ENCODE measurements around the gene CCDC54.
"Not testable (repeated sequence)": the region's sequence is repeated elsewhere in the genome, so short reads cannot be mapped to it uniquely, and the experiment has no call there.

CCDC54 gene

GRCh38 chr3:107377151-107377550, at the start of gene CCDC54:
Gene CCDC54, plus strand, starts transcription at chr3:107377439. Its CDS starts 149 bp downstream, at chr3:107377588.
- no peak for DNase-seq

GRCh38 chr3:107328069-107328468, 49.2 kb upstream of the CCDC54 start:
- DNase-seq: no peak

- DNase-seq: no peak
Observed at GRCh38 chr3:107329088-107329487, 48.2 kb upstream of the CCDC54 start.

GRCh38 chr3:107339690-107340089, 37.5 kb upstream of the CCDC54 start:
- not testable (repeated sequence) for DNase-seq

GRCh38 chr3:107344722-107345121, 32.5 kb upstream of the CCDC54 start:
- DNase-seq: no peak

GRCh38 chr3:107345822-107346405, 31.3 kb upstream of the CCDC54 start:
- DNase-seq: no peak

GRCh38 chr3:107346564-107346963, 30.7 kb upstream of the CCDC54 start:
- DNase-seq: no peak

GRCh38 chr3:107347751-107348150, 29.5 kb upstream of the CCDC54 start:
- no peak for DNase-seq

GRCh38 chr3:107356706-107357105, 20.5 kb upstream of the CCDC54 start:
- DNase-seq: no peak

GRCh38 chr3:107361633-107362032, 15.6 kb upstream of the CCDC54 start:
- DNase-seq: no peak

GRCh38 chr3:107365051-107365450, 12.2 kb upstream of the CCDC54 start:
- no peak for DNase-seq

- DNase-seq: no peak
Observed at GRCh38 chr3:107366766-107367165, 10.5 kb upstream of the CCDC54 start.

GRCh38 chr3:107367353-107367752, 9.9 kb upstream of the CCDC54 start:
- DNase-seq: no peak

- no peak for DNase-seq
Observed at GRCh38 chr3:107368654-107369398, 8.4 kb upstream of the CCDC54 start.

GRCh38 chr3:107369791-107370190, 7.4 kb upstream of the CCDC54 start:
- DNase-seq: no peak

- DNase-seq: no peak
Observed at GRCh38 chr3:107370907-107371306, 6.3 kb upstream of the CCDC54 start.

- DNase-seq: no peak
Observed at GRCh38 chr3:107372506-107372905, 4.7 kb upstream of the CCDC54 start.

- DNase-seq: no peak
Observed at GRCh38 chr3:107373896-107374295, 3.3 kb upstream of the CCDC54 start.

GRCh38 chr3:107375682-107376081, 1.6 kb upstream of the CCDC54 start:
- no peak for DNase-seq

- no peak for DNase-seq
Observed at GRCh38 chr3:107382631-107383030, 5.4 kb downstream of the CCDC54 start.

- DNase-seq: no peak
Observed at GRCh38 chr3:107384428-107384827, 7.2 kb downstream of the CCDC54 start.

- DNase-seq: no peak
Observed at GRCh38 chr3:107384907-107385306, 7.7 kb downstream of the CCDC54 start.

- DNase-seq: no peak
Observed at GRCh38 chr3:107387555-107387954, 10.3 kb downstream of the CCDC54 start.

GRCh38 chr3:107392549-107393165, 15.4 kb downstream of the CCDC54 start:
- DNase-seq: no peak

All from activated CD4-positive, alpha-beta T cell treated with anti-CD3 and anti-CD28 coated beads, Interleukin-2, amount 50 U/mL, for 48 hours (primary cell).